Chondrocyte (in vitro differentiated cells): ENCODE results near the gene YPEL4. TPM values are rescaled to one million over a fixed set of nuclear protein-coding genes. Genes with fewer than 3 reads are reported as not detected.

Source experiments
- DNase-seq: peaks from one replicate; pipeline ENCODE4 v3.0.0; 2021; ENCODE audit warnings: mixed read lengths, low spot score
- H3K27ac Mint-ChIP-seq: one replicate; pipeline ENCODE4 v1.8.0; 2021; ENCODE audit warnings: mild to moderate bottlenecking, moderate library complexity, mixed read lengths; ENCODE audit not compliant: unreplicated experiment
- H3K27me3 Mint-ChIP-seq: 2 replicates; pipeline ENCODE4 v1.8.0; 2021; ENCODE audit warnings: low read depth, mixed read lengths
- H3K36me3 Mint-ChIP-seq: 2 replicates; pipeline ENCODE4 v1.8.0; 2021; ENCODE audit warnings: low read depth, mixed read lengths
- H3K4me1 Mint-ChIP-seq: 2 replicates; pipeline ENCODE4 v1.8.0; 2021; ENCODE audit warnings: low read depth, mild to moderate bottlenecking, mixed read lengths
- H3K4me3 Mint-ChIP-seq: one replicate; pipeline ENCODE4 v1.8.0; 2021; ENCODE audit warnings: mild to moderate bottlenecking, moderate library complexity, mixed read lengths; ENCODE audit not compliant: unreplicated experiment
- H3K9me3 Mint-ChIP-seq: 2 replicates; pipeline ENCODE4 v1.8.0; 2021; ENCODE audit warnings: low read depth, mixed read lengths
- total RNA-seq: library from RNA; stranded (reverse); gene quantifications from 3 replicates; pipeline ENCODE4 v1.2.1, GENCODE V29; 2021
- TF ChIP-seq, protein P1 (sequence below): fragments of 200-600 bp; sonication (generic); IDR thresholded peaks from 2 replicates; pipeline ENCODE4 v1.5.0; 2021; ENCODE audit warnings: antibody characterized with exemption, mild to moderate bottlenecking, moderate library complexity

YPEL4 gene
- total RNA-seq, 1 donor from 2014 or later: not detected

DNA sequence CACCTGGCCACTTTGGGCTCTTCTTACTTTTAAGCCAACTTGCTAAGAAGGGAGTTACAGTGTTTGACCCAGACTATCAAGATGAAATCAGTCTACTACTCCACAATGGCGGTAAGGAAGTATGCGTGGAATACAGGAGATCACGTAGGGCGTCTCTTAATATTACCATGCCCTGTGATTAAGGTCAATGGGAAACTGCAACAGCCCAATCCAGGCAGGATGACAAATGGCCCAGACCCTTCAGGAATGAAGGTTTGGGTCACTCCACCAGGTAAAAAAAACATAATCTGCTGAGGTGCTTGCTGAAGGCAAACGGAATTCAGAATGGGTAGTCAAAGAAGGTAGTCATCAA, 1.0 kb upstream of the YPEL4 start:
- peaks cover 43% of the 10 kb centered on the region for H3K4me1 Mint-ChIP-seq
- no peaks in the 10 kb centered on the region for H3K36me3 Mint-ChIP-seq
- no peak overlapping the region for H3K4me3 Mint-ChIP-seq
- H3K9me3 Mint-ChIP-seq: no peaks in the 10 kb centered on the region
- DNase-seq: no peak
- H3K27me3 Mint-ChIP-seq: peaks cover 35% of the 10 kb centered on the region
- TF ChIP-seq, protein P1, sequence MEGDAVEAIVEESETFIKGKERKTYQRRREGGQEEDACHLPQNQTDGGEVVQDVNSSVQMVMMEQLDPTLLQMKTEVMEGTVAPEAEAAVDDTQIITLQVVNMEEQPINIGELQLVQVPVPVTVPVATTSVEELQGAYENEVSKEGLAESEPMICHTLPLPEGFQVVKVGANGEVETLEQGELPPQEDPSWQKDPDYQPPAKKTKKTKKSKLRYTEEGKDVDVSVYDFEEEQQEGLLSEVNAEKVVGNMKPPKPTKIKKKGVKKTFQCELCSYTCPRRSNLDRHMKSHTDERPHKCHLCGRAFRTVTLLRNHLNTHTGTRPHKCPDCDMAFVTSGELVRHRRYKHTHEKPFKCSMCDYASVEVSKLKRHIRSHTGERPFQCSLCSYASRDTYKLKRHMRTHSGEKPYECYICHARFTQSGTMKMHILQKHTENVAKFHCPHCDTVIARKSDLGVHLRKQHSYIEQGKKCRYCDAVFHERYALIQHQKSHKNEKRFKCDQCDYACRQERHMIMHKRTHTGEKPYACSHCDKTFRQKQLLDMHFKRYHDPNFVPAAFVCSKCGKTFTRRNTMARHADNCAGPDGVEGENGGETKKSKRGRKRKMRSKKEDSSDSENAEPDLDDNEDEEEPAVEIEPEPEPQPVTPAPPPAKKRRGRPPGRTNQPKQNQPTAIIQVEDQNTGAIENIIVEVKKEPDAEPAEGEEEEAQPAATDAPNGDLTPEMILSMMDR: no peak
- no peak overlapping the region for H3K27ac Mint-ChIP-seq

DNA sequence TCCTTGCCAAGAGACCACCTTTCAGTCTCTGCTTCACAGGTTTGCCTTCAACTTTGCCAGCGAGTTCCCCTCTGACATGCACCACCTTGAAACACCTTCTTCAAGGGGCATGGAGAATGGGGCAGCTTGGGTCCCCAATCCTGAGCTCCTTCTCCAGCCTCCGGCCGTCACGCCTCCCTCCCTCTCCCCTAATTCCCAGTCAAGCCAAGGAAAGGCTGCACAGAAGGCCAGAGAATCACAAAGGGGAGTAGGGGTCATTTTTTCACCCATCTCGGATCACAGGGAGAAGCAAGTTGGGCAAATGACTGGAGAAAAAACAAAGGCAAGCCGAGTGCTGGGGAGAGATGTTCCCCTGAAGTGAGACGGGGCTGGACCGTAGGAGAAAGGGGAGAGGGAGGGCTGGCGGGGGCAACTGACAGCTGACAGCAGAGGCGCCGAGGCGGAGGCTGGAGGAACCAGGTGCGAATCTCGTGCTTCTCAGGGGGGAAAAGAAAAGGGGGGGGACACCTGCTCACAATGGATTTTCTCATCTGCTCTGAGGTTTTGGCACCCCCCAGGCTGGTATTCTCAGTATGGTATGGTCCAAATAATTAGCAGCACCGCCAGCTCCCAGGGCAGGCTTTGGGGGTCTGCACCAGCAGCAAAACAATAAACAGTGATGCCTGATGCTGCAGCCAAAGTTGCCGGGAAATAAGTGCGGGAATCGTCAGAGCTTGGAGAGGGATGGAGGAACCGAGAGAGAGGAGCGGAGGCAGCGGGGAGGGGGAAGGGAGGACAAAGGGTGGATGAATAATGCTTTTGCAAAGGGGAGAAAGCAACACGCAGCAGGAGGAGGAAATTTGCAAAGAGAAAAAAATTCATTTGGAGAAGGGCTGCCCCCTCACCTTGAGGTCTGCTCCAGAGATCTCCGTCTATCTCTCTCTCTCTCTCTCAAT, 644 bp downstream of the YPEL4 start:
- Mint-ChIP-seq H3K4me1 (peaks cover 55% of the 10 kb centered on the region), H3K27ac (no peak overlapping the region), H3K4me3 (peak overlapping the region; percentile 56), H3K9me3 (no peaks in the 10 kb centered on the region), H3K27me3 (peaks cover 39% of the 10 kb centered on the region), H3K36me3 (no peaks in the 10 kb centered on the region)
- no peak for DNase-seq
- TF ChIP-seq, protein P1: no peak

DNA sequence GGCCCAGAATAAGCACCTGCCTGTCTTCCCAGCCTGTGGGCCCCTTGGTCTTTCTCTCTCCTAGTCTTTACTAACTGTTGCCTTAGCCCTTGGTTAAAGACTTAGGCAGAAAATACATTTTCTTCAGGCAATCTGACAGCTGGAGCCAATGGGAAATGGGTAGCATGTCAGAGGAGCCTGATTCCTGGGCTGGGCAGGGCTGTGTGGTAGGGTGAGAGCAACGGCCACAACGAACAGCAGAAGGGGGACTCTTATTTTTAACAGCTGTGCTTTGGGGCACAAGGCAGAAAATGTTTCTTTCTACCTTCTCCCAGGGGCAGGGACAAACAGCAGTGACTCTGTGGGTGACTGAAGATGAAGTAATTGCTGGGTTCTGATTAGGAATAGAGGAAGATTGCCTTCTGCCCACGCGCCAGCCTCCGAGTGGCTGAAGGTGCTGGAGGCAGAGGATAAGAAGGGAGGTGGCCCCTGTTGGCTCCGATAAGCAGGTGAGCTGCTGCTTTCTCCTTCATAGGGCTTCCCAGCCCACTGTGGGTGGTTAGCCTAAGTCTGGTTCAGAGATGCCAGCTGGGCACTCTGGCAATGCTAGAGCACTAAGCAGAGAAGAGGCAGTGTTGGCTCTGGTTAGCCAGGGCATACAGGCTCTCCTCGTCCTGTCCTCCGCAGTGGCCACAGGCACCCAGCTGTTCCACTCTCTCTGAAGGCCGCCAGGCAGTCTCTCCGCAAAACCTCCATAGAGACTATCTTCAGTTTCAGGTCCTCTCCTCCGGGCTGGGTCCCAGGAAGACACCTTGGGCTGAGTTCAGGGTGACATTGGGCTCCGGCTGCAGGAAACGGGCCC, 1.5 kb downstream of the YPEL4 start:
- H3K4me1 Mint-ChIP-seq: peaks cover 61% of the 10 kb centered on the region
- H3K4me3 Mint-ChIP-seq: peak overlapping the region; percentile 56
- TF ChIP-seq, protein P1: no peak
- DNase-seq: no peak
- no peak overlapping the region for H3K27ac Mint-ChIP-seq
- H3K9me3 Mint-ChIP-seq: no peaks in the 10 kb centered on the region
- H3K36me3 Mint-ChIP-seq: peaks cover 3% of the 10 kb centered on the region
- peaks cover 42% of the 10 kb centered on the region for H3K27me3 Mint-ChIP-seq

DNA sequence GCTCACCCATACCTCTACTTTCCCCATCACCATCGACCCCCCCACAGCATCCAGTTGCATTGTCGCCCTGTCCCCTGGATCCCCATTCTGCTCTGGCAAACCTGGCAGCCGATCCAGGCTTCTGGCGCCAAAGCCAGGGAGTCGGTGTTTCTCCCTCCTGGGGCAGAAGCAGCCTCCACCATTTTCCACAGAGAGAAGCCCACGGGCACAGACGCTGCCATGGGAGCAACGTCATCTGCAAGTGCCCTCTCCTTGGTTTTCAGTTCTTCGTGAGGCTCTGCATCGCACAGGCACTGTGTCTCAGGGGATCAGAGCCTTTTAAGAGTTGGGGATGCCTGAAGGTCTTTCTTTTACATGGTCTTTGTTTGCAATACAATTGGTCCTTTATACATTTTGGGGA, 2.3 kb downstream of the YPEL4 start:
- peaks cover 4% of the 10 kb centered on the region for H3K36me3 Mint-ChIP-seq
- no peaks in the 10 kb centered on the region for H3K9me3 Mint-ChIP-seq
- DNase-seq: no peak
- no peak overlapping the region for H3K27ac Mint-ChIP-seq
- TF ChIP-seq, protein P1: no peak
- peaks cover 42% of the 10 kb centered on the region for H3K27me3 Mint-ChIP-seq
- no peak overlapping the region for H3K4me3 Mint-ChIP-seq
- peaks cover 64% of the 10 kb centered on the region for H3K4me1 Mint-ChIP-seq

DNA sequence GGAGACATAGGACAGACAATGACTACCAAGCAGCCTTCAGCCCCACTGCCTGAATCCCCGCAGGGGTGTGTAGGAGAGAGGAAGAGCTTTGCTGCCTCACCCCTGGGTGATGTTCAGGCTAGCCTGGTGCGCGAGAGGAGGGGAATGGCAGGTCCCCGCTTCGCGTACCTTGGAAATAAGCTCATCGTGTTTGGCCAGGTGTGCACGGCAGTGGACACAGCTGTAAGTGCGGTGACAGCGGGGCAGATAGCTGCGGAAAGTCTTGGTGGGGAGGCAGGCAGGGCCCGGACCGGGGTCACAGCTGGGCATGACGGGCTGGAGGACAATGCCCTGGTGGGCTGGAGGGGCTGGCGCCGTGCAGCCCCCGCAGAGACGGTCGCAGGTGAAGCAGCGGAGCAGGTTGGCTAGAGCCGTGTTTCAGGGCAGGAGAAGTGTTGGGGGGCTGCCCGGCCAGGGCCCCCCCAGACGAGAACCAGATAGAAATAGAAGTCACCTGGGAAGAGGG, 2.9 kb downstream of the YPEL4 start:
- H3K27ac Mint-ChIP-seq: no peak overlapping the region

More for the DNA sequence above, 2.9 kb downstream of the YPEL4 start:
- H3K36me3 Mint-ChIP-seq: peaks cover 4% of the 10 kb centered on the region
- H3K4me3 Mint-ChIP-seq: no peak overlapping the region
- peaks cover 42% of the 10 kb centered on the region for H3K27me3 Mint-ChIP-seq
- TF ChIP-seq, protein P1: no peak
- H3K9me3 Mint-ChIP-seq: no peaks in the 10 kb centered on the region
- peaks cover 64% of the 10 kb centered on the region for H3K4me1 Mint-ChIP-seq
- DNase-seq: no peak
